PFSK-1 (cell line): Measurements from ENCODE around the gene ZNF780B.

Source experiments
- POLR2AphosphoS5 ChIP-seq: IDR thresholded peaks from 2 replicates; pipeline ENCODE4 v1.6.1; 2012; ENCODE audit warnings: low read depth, mild to moderate bottlenecking, control low read depth, low read length, moderate library complexity
- REST ChIP-seq, 2 experiments: IDR thresholded peaks; 2 replicates each; pipeline versions ENCODE4 v1.6.1 to v1.8.0; 2011 to 2012; ENCODE audit warnings: low read depth in 2 of 2, low read length in 2 of 2, control low read depth in 1 of 2, inconsistent platforms in 1 of 2, mild to moderate bottlenecking in 1 of 2, moderate library complexity in 1 of 2; ENCODE audit not compliant: insufficient read depth in 1 of 2
- TAF1 ChIP-seq: IDR thresholded peaks from 2 replicates; pipeline ENCODE4 v1.6.1; 2012; ENCODE audit warnings: low read length, control low read depth, borderline replicate concordance; ENCODE audit not compliant: insufficient read depth

- TF ChIP-seq POLR2AphosphoS5 (no peak), REST (IDR thresholded peaks at IDR 0.05; ENCODE audit: insufficient read depth in 1 of 2, low read depth in 2 of 2, low read length in 2 of 2) (no peak), TAF1 (no peak)
These were observed 60.2 kb downstream of the ZNF780B start for GRCh38 chr19:39995794-39996193.
